HCT116 (cell line): ENCODE data around the gene ITGAL. TPM values are rescaled to one million over a fixed set of nuclear protein-coding genes. Genes with fewer than 3 reads are reported as not detected.
"Not testable (repeated sequence)": the region's sequence is repeated elsewhere in the genome, so short reads cannot be mapped to it uniquely, and the experiment has no call there.

Experiments
- ATAC-seq: fragments of 200-7000 bp; cut with Tn5 transposase; 2 replicates; pipeline ENCODE4 v1.9.1; 2020; ENCODE audit warnings: mild to moderate bottlenecking, moderate library complexity
- BruUV-seq: library from RNA; stranded (reverse); fragments of 400-500 nt; replicated peaks from 2 replicates; lab custom pipeline; 2021; lab: Mats Ljungman, UMichigan
- CTCF ChIA-PET: fragments of 300-600 bp; sonication (Branson Sonifier 250); formaldehyde crosslinking; loops from one replicate; lab custom pipeline; 2021; ENCODE audit warnings: antibody characterized with exemption; lab: Charles Lee
- POLR2A ChIA-PET: fragments of 300-600, 350-600 bp; sonication (Branson Sonifier 250); formaldehyde crosslinking; loops from one replicate; lab custom pipeline; 2021; ENCODE audit warnings: antibody characterized with exemption; lab: Charles Lee
- RAD21 ChIA-PET, 2 experiments: fragments of 300-600 bp; sonication (Branson Sonifier 250); formaldehyde crosslinking; loops; one replicate each; lab custom pipeline; 2023; ENCODE audit warnings: low total read pairs in 2 of 2; ENCODE audit not compliant: uncharacterized antibody in 2 of 2, unreplicated experiment in 2 of 2, low non-redundant PET in 1 of 2; lab: Charles Lee
- DNase-seq: peaks from one replicate; pipeline ENCODE4 v3.0.0-alpha.2; 2010; ENCODE audit warnings: low read depth, low spot score
- H2AFZ ChIP-seq: fragments of 200-600 bp; shearing (Covaris generic), sonication (generic); 2 replicates; pipeline ENCODE4 v1.6.1; 2017; ENCODE audit warnings: low read depth, mixed run types, mixed read lengths, antibody characterized with exemption, low read length; ENCODE audit not compliant: poor library complexity, severe bottlenecking
- H3K27ac ChIP-seq: 2 replicates; pipeline ENCODE4 v1.5.1; 2012; ENCODE audit warnings: low read depth, low read length
- H3K27me3 ChIP-seq: fragments of 200-600 bp; sonication (generic); 2 replicates; pipeline ENCODE4 v1.6.1; 2016; ENCODE audit warnings: mixed run types, low read length, mixed read lengths; ENCODE audit not compliant: insufficient read depth
- H3K36me3 ChIP-seq, 2 experiments: fragments of 200-500 bp in 1 of 2; fragments of 200-600 bp in 1 of 2; sonication (Bioruptor generic) in 1 of 2; sonication (generic) in 1 of 2; 2 replicates each; pipeline versions ENCODE4 v1.5.1 to v1.6.1; 2014 to 2016; ENCODE audit warnings: low read length in 2 of 2, inconsistent platforms in 1 of 2, mixed read lengths in 1 of 2, mixed run types in 1 of 2; ENCODE audit not compliant: insufficient read depth in 2 of 2, control insufficient read depth in 1 of 2
- H3K4me1 ChIP-seq, 2 experiments: fragments of 200-600 bp in 1 of 2; sonication (generic) in 1 of 2; 2 replicates each; pipeline versions ENCODE4 v1.5.1 to v1.6.1; 2012 to 2017; ENCODE audit warnings: low read length in 2 of 2, inconsistent platforms in 1 of 2, mild to moderate bottlenecking in 1 of 2, mixed read lengths in 1 of 2, mixed run types in 1 of 2, moderate library complexity in 1 of 2; ENCODE audit not compliant: insufficient read depth in 2 of 2, control insufficient read depth in 1 of 2
- H3K4me2 ChIP-seq: fragments of 200-600 bp; sonication (generic); 2 replicates; pipeline ENCODE4 v1.6.1; 2017; ENCODE audit warnings: mixed run types, low read length, mixed read lengths
- H3K4me3 ChIP-seq, 2 experiments: fragments of 200-600 bp in 1 of 2; sonication (generic) in 1 of 2; replicated peaks in 1 of 2; 2 replicates each; pipeline ENCODE4 v1.5.1; 2011 to 2016; ENCODE audit warnings: low read length in 2 of 2, control low read depth in 1 of 2, low read depth in 1 of 2, mild to moderate bottlenecking in 1 of 2, mixed read lengths in 1 of 2, mixed run types in 1 of 2
- H3K79me2 ChIP-seq: fragments of 200-600 bp; sonication (generic); 2 replicates; pipeline ENCODE4 v1.6.1; 2017; ENCODE audit warnings: mild to moderate bottlenecking, mixed run types, low read length, moderate library complexity, mixed read lengths; ENCODE audit not compliant: insufficient read depth
- H3K9ac ChIP-seq: fragments of 200-600 bp; sonication (generic); 2 replicates; pipeline ENCODE4 v1.6.1; 2016; ENCODE audit warnings: low read length, mixed read lengths
- H3K9me2 ChIP-seq: fragments of 200-600 bp; sonication (generic), shearing (Covaris generic); 2 replicates; pipeline ENCODE4 v1.6.1; 2017; ENCODE audit warnings: mixed run types, mild to moderate bottlenecking, moderate library complexity; ENCODE audit not compliant: insufficient read depth
- H3K9me3 ChIP-seq, 2 experiments: fragments of 200-500 bp in 1 of 2; fragments of 200-600 bp in 1 of 2; sonication (Bioruptor generic) in 1 of 2; sonication (generic) in 1 of 2; 2 replicates each; pipeline ENCODE4 v1.6.1; 2014 to 2017; ENCODE audit warnings: low read length in 2 of 2, mixed read lengths in 2 of 2, inconsistent platforms in 1 of 2, low read depth in 1 of 2, mild to moderate bottlenecking in 1 of 2, mixed run types in 1 of 2, moderate library complexity in 1 of 2; ENCODE audit not compliant: control insufficient read depth in 1 of 2, insufficient read depth in 1 of 2
- H4K20me1 ChIP-seq: fragments of 200-600 bp; sonication (generic), shearing (Covaris generic); 2 replicates; pipeline ENCODE4 v1.6.1; 2017; ENCODE audit warnings: mixed run types, mild to moderate bottlenecking, moderate library complexity; ENCODE audit not compliant: insufficient read depth
- CTCF ChIP-seq, 3 experiments: fragments of 200-600 bp in 1 of 3; sonication (generic) in 1 of 3; IDR thresholded peaks in 2 of 3; conservative IDR thresholded peaks in 1 of 3; 2 replicates each; pipeline ENCODE4 v1.5.1; 2012 to 2017; ENCODE audit warnings: low read depth in 2 of 3, low read length in 2 of 3, antibody characterized with exemption in 1 of 3, borderline replicate concordance in 1 of 3, control low read depth in 1 of 3, mild to moderate bottlenecking in 1 of 3, mixed read lengths in 1 of 3, mixed run types in 1 of 3, moderate library complexity in 1 of 3; ENCODE audit not compliant: insufficient read depth in 1 of 3
- EGR1 ChIP-seq: IDR thresholded peaks from 2 replicates; pipeline ENCODE4 v1.6.1; 2012; ENCODE audit warnings: low read depth
- EZH2 ChIP-seq: fragments of 200-600 bp; sonication (generic); IDR thresholded peaks from 2 replicates; pipeline ENCODE4 v1.6.1; 2017; ENCODE audit warnings: antibody characterized with exemption, mixed run types
- EZH2phosphoT487 ChIP-seq: fragments of 200-600 bp; IDR thresholded peaks from 2 replicates; pipeline ENCODE4 v1.6.1; 2018; ENCODE audit warnings: antibody characterized with exemption, borderline replicate concordance
- FOSL1 ChIP-seq: IDR thresholded peaks from 2 replicates; pipeline ENCODE4 v1.6.1; 2012; ENCODE audit warnings: low read depth
- MAX ChIP-seq: IDR thresholded peaks from 2 replicates; pipeline ENCODE4 v1.6.1; 2012
- POLR2A ChIP-seq: IDR thresholded peaks from 2 replicates; pipeline ENCODE4 v1.7.0; 2011; ENCODE audit warnings: borderline replicate concordance; ENCODE audit not compliant: insufficient read depth, insufficient read length; ENCODE audit errors: extremely low read depth
- RAD21 ChIP-seq: IDR thresholded peaks from 2 replicates; pipeline ENCODE4 v1.6.1; 2012; ENCODE audit warnings: low read depth, mild to moderate bottlenecking
- SIN3A ChIP-seq: IDR thresholded peaks from 2 replicates; pipeline ENCODE4 v1.6.1; 2012; ENCODE audit warnings: low read depth
- SP1 ChIP-seq: IDR thresholded peaks from 2 replicates; pipeline ENCODE4 v1.6.1; 2012; ENCODE audit warnings: low read depth
- TCF7L2 ChIP-seq: IDR thresholded peaks from 2 replicates; pipeline ENCODE4 v1.7.0; 2011; ENCODE audit warnings: borderline replicate concordance, inconsistent platforms; ENCODE audit not compliant: insufficient read depth, insufficient read length; ENCODE audit errors: extremely low read depth
- YY1 ChIP-seq: IDR thresholded peaks from 2 replicates; pipeline ENCODE4 v1.6.1; 2011; ENCODE audit warnings: low read length, low read depth, moderate library complexity, mild to moderate bottlenecking; ENCODE audit not compliant: insufficient replicate concordance; ENCODE audit errors: extremely low read depth
- intact Hi-C: fragments of 100-400 bp; cut with micrococcal nuclease; formaldehyde crosslinking; loops from 2 replicates; pipeline ENCODE4 v1.10.0; 2022
- total RNA-seq: library from RNA; stranded (reverse); gene quantifications from one replicate; pipeline ENCODE4 v1.2.1, GENCODE V29; 2021; ENCODE audit not compliant: unreplicated experiment
- TF ChIP-seq, protein P1 (sequence below): IDR thresholded peaks from 2 replicates; pipeline ENCODE4 v1.6.1; 2011; ENCODE audit warnings: mild to moderate bottlenecking, low read length, moderate library complexity; ENCODE audit not compliant: insufficient replicate concordance; ENCODE audit errors: extremely low read depth

ITGAL gene
- total RNA-seq, 1 experiment from 2014 or later = 1.4 TPM

DNA sequence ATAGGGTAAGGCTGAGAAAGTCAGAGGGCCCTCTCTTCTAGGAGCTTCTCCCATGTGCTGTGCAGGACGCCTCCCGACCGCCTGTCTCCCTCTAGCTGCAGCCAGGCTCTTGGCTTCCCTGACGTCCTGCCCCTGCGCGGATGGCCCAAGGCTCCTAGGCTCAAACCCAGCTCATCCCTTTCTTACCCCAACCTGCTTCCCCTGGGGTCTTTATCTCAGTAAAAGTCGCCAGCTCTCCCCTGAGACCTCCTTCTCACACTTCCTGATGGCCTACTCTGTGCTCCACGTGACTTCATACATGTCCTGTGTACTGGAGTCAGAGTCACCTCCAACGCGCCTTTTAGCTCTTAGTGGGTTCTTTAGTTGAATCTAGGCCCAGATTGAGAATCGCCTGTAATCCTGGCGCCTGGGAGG is 63.2 kb downstream of the ITGAL start (continued):
- TF ChIP-seq MAX (peak; percentile 81), SIN3A (0 out of 2 replicates have a peak, but pooled peaks have one; percentile 20), POLR2A (peak; percentile 19), EZH2phosphoT487 (no peak), SP1 (no peak), EGR1 (no peak), CTCF (IDR thresholded peaks at IDR 0.05 in 2 of 3, conservative IDR thresholded peaks at IDR 0.05 in 1 of 3; ENCODE audit: borderline replicate concordance in 1 of 3, insufficient read depth in 1 of 3, low read depth in 2 of 3, low read length in 2 of 3) (peak in 2 of 3 experiments; percentile 48 to 60; a peak in 5 of 6 replicates), RAD21 (peak; percentile 60), EZH2 (no peak), FOSL1 (no peak), YY1 (peak; percentile 18), TCF7L2 (no peak)
- TF ChIP-seq, protein P1, sequence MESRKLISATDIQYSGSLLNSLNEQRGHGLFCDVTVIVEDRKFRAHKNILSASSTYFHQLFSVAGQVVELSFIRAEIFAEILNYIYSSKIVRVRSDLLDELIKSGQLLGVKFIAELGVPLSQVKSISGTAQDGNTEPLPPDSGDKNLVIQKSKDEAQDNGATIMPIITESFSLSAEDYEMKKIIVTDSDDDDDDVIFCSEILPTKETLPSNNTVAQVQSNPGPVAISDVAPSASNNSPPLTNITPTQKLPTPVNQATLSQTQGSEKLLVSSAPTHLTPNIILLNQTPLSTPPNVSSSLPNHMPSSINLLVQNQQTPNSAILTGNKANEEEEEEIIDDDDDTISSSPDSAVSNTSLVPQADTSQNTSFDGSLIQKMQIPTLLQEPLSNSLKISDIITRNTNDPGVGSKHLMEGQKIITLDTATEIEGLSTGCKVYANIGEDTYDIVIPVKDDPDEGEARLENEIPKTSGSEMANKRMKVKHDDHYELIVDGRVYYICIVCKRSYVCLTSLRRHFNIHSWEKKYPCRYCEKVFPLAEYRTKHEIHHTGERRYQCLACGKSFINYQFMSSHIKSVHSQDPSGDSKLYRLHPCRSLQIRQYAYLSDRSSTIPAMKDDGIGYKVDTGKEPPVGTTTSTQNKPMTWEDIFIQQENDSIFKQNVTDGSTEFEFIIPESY = no peak

DNA sequence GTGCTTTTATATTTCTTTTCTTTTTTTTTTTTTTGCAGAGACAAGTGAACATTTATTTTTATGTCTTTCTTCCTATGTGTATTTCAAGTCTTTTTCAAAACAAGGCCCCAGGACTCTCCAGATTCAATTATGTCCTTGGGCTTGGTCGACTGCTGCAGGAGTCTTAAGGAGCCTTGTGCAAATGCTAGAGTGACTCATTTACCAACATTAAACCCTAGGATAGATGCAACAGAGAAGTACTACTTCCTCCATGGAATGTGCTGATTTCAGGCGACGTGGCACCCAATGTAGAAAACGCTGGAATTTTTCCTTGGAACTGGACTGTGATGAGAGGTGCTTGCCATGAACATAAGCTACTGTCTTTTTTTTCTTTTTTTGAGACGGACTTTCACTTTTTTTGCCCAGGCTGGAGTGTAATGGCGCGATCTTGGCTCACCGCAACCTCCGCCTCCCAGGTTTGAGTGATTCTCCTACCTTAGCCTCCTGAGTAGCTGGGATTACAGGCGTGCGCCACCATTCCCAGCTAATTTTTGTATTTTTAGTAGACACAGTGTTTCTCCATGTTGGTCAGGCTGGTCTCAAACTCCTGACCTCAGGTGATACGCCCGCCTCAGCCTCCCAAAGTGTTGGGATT is 64.0 kb downstream of the ITGAL start:
- peak overlapping the region; percentile 78; the same call in 1 of the 2 replicates for H3K9ac ChIP-seq
- DNase-seq, H4K20me1 ChIP-seq, ATAC-seq, H3K36me3 ChIP-seq, BruUV-seq, H3K4me3 ChIP-seq, H3K9me2 ChIP-seq, H3K79me2 ChIP-seq, H3K27me3 ChIP-seq, H3K9me3 ChIP-seq, H2AFZ ChIP-seq, intact Hi-C loops: not testable (repeated sequence)
- POLR2A ChIA-PET = interaction anchor here (1.2 to 2.7 kb wide), 2 partner anchors 9 to 21 kb away, joined by 6 to 20 read pairs; partner anchors contain the start of gene ZNF764
- peak overlapping the region; percentile 82; the same call in 1 of the 2 replicates for H3K27ac ChIP-seq
- H3K4me2 ChIP-seq = peak overlapping the region; percentile 85; the same call in 1 of the 2 replicates
- H3K4me1 ChIP-seq = peaks cover 6 to 40% of the 10 kb centered on the region in 2 experiments; a peak in 3 of 4 replicates
- CTCF ChIA-PET = interaction anchor here (1.1 to 2.1 kb wide), 9 partner anchors 9 to 119 kb away, joined by 3 to 11 read pairs (median 5); partner anchors contain the start of genes DCTPP1, ZNF688 and ZNF764
- RAD21 ChIA-PET = interaction anchor here in 1 of 2 experiments (2.1 kb wide), 1 partner anchor 106 kb away, joined by 18 read pairs; the partner anchor contains the start of gene DCTPP1
